ENCODE data around the gene SAMD1.
"Not testable (repeated sequence)": the region's sequence is repeated elsewhere in the genome, so short reads cannot be mapped to it uniquely, and the experiment has no call there.

Gene SAMD1

GRCh38 chr19:14061081-14061749 lies 29.3 kb downstream of the SAMD1 start:
- no peak for DNase-seq (ENCODE audit: low read depth in 2 of 2)

GRCh38 chr19:14059652-14060155 lies 30.8 kb downstream of the SAMD1 start:
- no peak for DNase-seq (ENCODE audit: low read depth in 2 of 2)

GRCh38 chr19:14059093-14059480 lies 31.5 kb downstream of the SAMD1 start:
- peak in 1 of 2 donors; percentile 20 for DNase-seq (ENCODE audit: low read depth in 2 of 2)

GRCh38 chr19:14058182-14059092 lies 32.1 kb downstream of the SAMD1 start:
- DNase-seq (ENCODE audit: low read depth in 2 of 2) = no peak

GRCh38 chr19:14056741-14057356 lies 33.7 kb downstream of the SAMD1 start:
- no peak for DNase-seq (ENCODE audit: low read depth in 2 of 2)

- DNase-seq (ENCODE audit: low read depth in 2 of 2) = no peak
Observed at GRCh38 chr19:14056069-14056666, 34.4 kb downstream of the SAMD1 start.

- no peak for DNase-seq (ENCODE audit: low read depth in 2 of 2)
Observed at GRCh38 chr19:14055396-14055795, 35.2 kb downstream of the SAMD1 start.

GRCh38 chr19:14054721-14055120 lies 35.8 kb downstream of the SAMD1 start:
- no peak for DNase-seq (ENCODE audit: low read depth in 2 of 2)

- no peak for DNase-seq (ENCODE audit: low read depth in 2 of 2)
Observed at GRCh38 chr19:14054099-14054498, 36.5 kb downstream of the SAMD1 start.

GRCh38 chr19:14053500-14053899 lies 37.1 kb downstream of the SAMD1 start:
- no peak for DNase-seq (ENCODE audit: low read depth in 2 of 2)

GRCh38 chr19:14053032-14053431 lies 37.5 kb downstream of the SAMD1 start:
- no peak for DNase-seq (ENCODE audit: low read depth in 2 of 2)

GRCh38 chr19:14052470-14052869 lies 38.1 kb downstream of the SAMD1 start:
- no peak for DNase-seq (ENCODE audit: low read depth in 2 of 2)

GRCh38 chr19:14051980-14052379 lies 38.6 kb downstream of the SAMD1 start:
- no peak for DNase-seq (ENCODE audit: low read depth in 2 of 2)

- DNase-seq (ENCODE audit: low read depth in 2 of 2) = not testable (repeated sequence)
Observed at GRCh38 chr19:14050961-14051360, 39.6 kb downstream of the SAMD1 start.

GRCh38 chr19:14050512-14050911 lies 40.0 kb downstream of the SAMD1 start:
- no peak for DNase-seq (ENCODE audit: low read depth in 2 of 2)

GRCh38 chr19:14048443-14049153 lies 42.0 kb downstream of the SAMD1 start:
- DNase-seq (ENCODE audit: low read depth in 2 of 2) = peak; percentile 49 to 55

- DNase-seq (ENCODE audit: low read depth in 2 of 2) = not testable (repeated sequence)
Observed at GRCh38 chr19:14047866-14048265, 42.7 kb downstream of the SAMD1 start.

GRCh38 chr19:14042659-14043608 lies 47.6 kb downstream of the SAMD1 start:
- DNase-seq (ENCODE audit: low read depth in 2 of 2) = not testable (repeated sequence)

GRCh38 chr19:14039181-14039580 lies 51.4 kb downstream of the SAMD1 start:
- DNase-seq (ENCODE audit: low read depth in 2 of 2) = no peak
